ENCODE measurements around the gene SCN7A.
"Not testable (repeated sequence)": the region's sequence is repeated elsewhere in the genome, so short reads cannot be mapped to it uniquely, and the experiment has no call there.

The SCN7A gene

GRCh38 chr2:166494140-166494624 is at the start of gene SCN7A:
Gene SCN7A (minus strand): TSS chr2:166494249. CDS start chr2:166477696, 16,553 bp downstream.
- no peak for DNase-seq (ENCODE audit: low spot score)

- DNase-seq (ENCODE audit: low spot score): peak; percentile 80
Observed at GRCh38 chr2:166539340-166540162, 45.5 kb upstream of the SCN7A start.

GRCh38 chr2:166536111-166536510 is 42.1 kb upstream of the SCN7A start:
- DNase-seq (ENCODE audit: low spot score): no peak

GRCh38 chr2:166521155-166521554 is 27.1 kb upstream of the SCN7A start:
- no peak for DNase-seq (ENCODE audit: low spot score)

GRCh38 chr2:166520604-166521003 is 26.6 kb upstream of the SCN7A start:
- no peak for DNase-seq (ENCODE audit: low spot score)

- DNase-seq (ENCODE audit: low spot score): no peak
Observed at GRCh38 chr2:166519391-166519962, 25.4 kb upstream of the SCN7A start.

GRCh38 chr2:166518634-166519390 is 24.8 kb upstream of the SCN7A start:
- no peak for DNase-seq (ENCODE audit: low spot score)

GRCh38 chr2:166517533-166518061 is 23.5 kb upstream of the SCN7A start:
- DNase-seq (ENCODE audit: low spot score): no peak

GRCh38 chr2:166516712-166517303 is 22.8 kb upstream of the SCN7A start:
- peak; percentile 42 for DNase-seq (ENCODE audit: low spot score)

GRCh38 chr2:166513952-166514351 is 19.9 kb upstream of the SCN7A start:
- no peak for DNase-seq (ENCODE audit: low spot score)

GRCh38 chr2:166499281-166499680 is 5.2 kb upstream of the SCN7A start:
- no peak for DNase-seq (ENCODE audit: low spot score)

GRCh38 chr2:166491461-166491860 is 2.6 kb downstream of the SCN7A start:
- DNase-seq (ENCODE audit: low spot score): no peak

GRCh38 chr2:166487171-166487570 is 6.9 kb downstream of the SCN7A start:
- no peak for DNase-seq (ENCODE audit: low spot score)

- DNase-seq (ENCODE audit: low spot score): no peak
Observed at GRCh38 chr2:166485558-166486178, 8.4 kb downstream of the SCN7A start.

- DNase-seq (ENCODE audit: low spot score): no peak
Observed at GRCh38 chr2:166472332-166472731, 21.7 kb downstream of the SCN7A start.

GRCh38 chr2:166468124-166469024 is 25.7 kb downstream of the SCN7A start:
- no peak for DNase-seq (ENCODE audit: low spot score)

- DNase-seq (ENCODE audit: low spot score): no peak
Observed at GRCh38 chr2:166464187-166464586, 29.9 kb downstream of the SCN7A start.

- DNase-seq (ENCODE audit: low spot score): no peak
Observed at GRCh38 chr2:166463640-166464039, 30.4 kb downstream of the SCN7A start.

- no peak for DNase-seq (ENCODE audit: low spot score)
Observed at GRCh38 chr2:166458674-166459073, 35.4 kb downstream of the SCN7A start.

- not testable (repeated sequence) for DNase-seq (ENCODE audit: low spot score)
Observed at GRCh38 chr2:166455823-166456222, 38.2 kb downstream of the SCN7A start.

Data from pons (tissue), 1 donor.